ENCODE measurements around the gene ADGRG1. TPM values are rescaled to one million over a fixed set of nuclear protein-coding genes. Genes with fewer than 3 reads are reported as not detected.

ADGRG1 gene
- total and polyA plus RNA-seq, 8 donors: 36.4 to 102 (median 79.1) TPM

GRCh38 chr16:57611181-57611580 lies 17.2 kb upstream of the ADGRG1 start:
- intact Hi-C loops (cut with DNase I): no loop called here
- no peaks in the 10 kb centered on the region for H3K36me3 ChIP-seq
- WGBS, 2 donors: 23 to 26% methylated on average over 3 of the region's 3 CpGs
- H3K27me3 ChIP-seq: no peaks in the 10 kb centered on the region
- TF ChIP-seq CTCF (IDR thresholded peaks at IDR 0.05): no peak
- peak; percentile 13 to 52 (median 50) for ATAC-seq
- peaks cover 50 to 59% (median 50%) of the 10 kb centered on the region in 3 donors for H3K4me1 ChIP-seq
- no peak overlapping the region for H3K4me3 ChIP-seq
- H3K9me3 ChIP-seq: no peaks in the 10 kb centered on the region
- peak overlapping the region; percentile 49 to 96 (median 74) for H3K27ac ChIP-seq
- peak in 2 of 6 donors; percentile 8 to 25 for DNase-seq
- FAIRE-seq: no peak

GRCh38 chr16:57611706-57612105 lies 16.7 kb upstream of the ADGRG1 start:
- H3K27me3 ChIP-seq: no peaks in the 10 kb centered on the region
- peak in 3 of 6 donors; percentile 12 to 41 (median 17) for DNase-seq
- H3K36me3 ChIP-seq: no peaks in the 10 kb centered on the region
- ATAC-seq: no peak
- H3K4me3 ChIP-seq: no peak overlapping the region
- H3K9me3 ChIP-seq: no peaks in the 10 kb centered on the region
- 34 to 40% methylated on average over 4 of the region's 4 CpGs for WGBS, 2 donors
- no peak for FAIRE-seq
- intact Hi-C loops (cut with DNase I): no loop called here
- H3K4me1 ChIP-seq: peaks cover 45 to 56% (median 50%) of the 10 kb centered on the region in 3 donors
- H3K27ac ChIP-seq: peak overlapping the region; percentile 49 to 96 (median 74)
- no peak for TF ChIP-seq CTCF (IDR thresholded peaks at IDR 0.05)

- DNase-seq: peak in 3 of 6 donors; percentile 12 to 39 (median 14)
- no peak overlapping the region for H3K4me3 ChIP-seq
- TF ChIP-seq CTCF (IDR thresholded peaks at IDR 0.05): no peak
- no peak for ATAC-seq
- H3K4me1 ChIP-seq: peaks cover 37 to 52% (median 44%) of the 10 kb centered on the region in 3 donors
- H3K36me3 ChIP-seq: no peaks in the 10 kb centered on the region
- no peaks in the 10 kb centered on the region for H3K27me3 ChIP-seq
- no peak for FAIRE-seq
- intact Hi-C loops (cut with DNase I): no loop called here
- no peaks in the 10 kb centered on the region for H3K9me3 ChIP-seq
- 91 to 92% methylated on average over 8 of the region's 8 CpGs for WGBS, 2 donors
- H3K27ac ChIP-seq: no peak overlapping the region
These were observed 15.9 kb upstream of the ADGRG1 start for GRCh38 chr16:57612494-57612893.

- peak overlapping the region in 1 of 4 donors; percentile 21 for H3K27ac ChIP-seq
- intact Hi-C loops (cut with DNase I): no loop called here
- no peaks in the 10 kb centered on the region for H3K36me3 ChIP-seq
- 60 to 62% methylated on average over 4 of the region's 4 CpGs for WGBS, 2 donors
- no peak for ATAC-seq
- no peaks in the 10 kb centered on the region for H3K27me3 ChIP-seq
- no peak overlapping the region for H3K4me3 ChIP-seq
- H3K9me3 ChIP-seq: no peaks in the 10 kb centered on the region
- FAIRE-seq: no peak
- TF ChIP-seq CTCF (IDR thresholded peaks at IDR 0.05): no peak
- DNase-seq: peak in 3 of 6 donors; percentile 1 to 18 (median 5)
- peaks cover 31 to 45% (median 39%) of the 10 kb centered on the region in 3 donors for H3K4me1 ChIP-seq
These were observed 14.9 kb upstream of the ADGRG1 start for GRCh38 chr16:57613514-57613913.

- WGBS, 2 donors: 83 to 86% methylated on average over 6 of the region's 6 CpGs
- Histone ChIP-seq H3K36me3 (no peaks in the 10 kb centered on the region), H3K27me3 (no peaks in the 10 kb centered on the region), H3K4me3 (no peak overlapping the region), H3K9me3 (no peaks in the 10 kb centered on the region), H3K27ac (peak overlapping the region in 1 of 4 donors; percentile 21), H3K4me1 (peaks cover 30 to 45% (median 40%) of the 10 kb centered on the region in 3 donors)
- intact Hi-C loops (cut with DNase I): no loop called here
- TF ChIP-seq CTCF (IDR thresholded peaks at IDR 0.05): no peak
- no peak for ATAC-seq
- no peak for FAIRE-seq
- DNase-seq: peak in 3 of 6 donors; percentile 8 to 48 (median 11)
These were observed 13.9 kb upstream of the ADGRG1 start for GRCh38 chr16:57614536-57614935.
